Prostate gland (tissue), 2 donors: ENCODE data around the gene KDM1A. TPM values are rescaled to one million over a fixed set of nuclear protein-coding genes. Genes with fewer than 3 reads are reported as not detected.

ENCODE experiments used
- DNase-seq: peaks from one replicate; pipeline ENCODE4 v3.0.0-alpha.2; 2019; ENCODE audit warnings: low spot score
- H3K27ac ChIP-seq, 2 donors: fragments of 200-600 bp; sonication (generic); 2 replicates each; pipeline ENCODE4 v1.5.1; 2017 to 2019
- H3K27me3 ChIP-seq: fragments of 200-600 bp; sonication (generic); replicated peaks from 2 replicates; pipeline ENCODE4 v1.5.1; 2019; ENCODE audit not compliant: insufficient read depth
- H3K36me3 ChIP-seq, 2 donors: fragments of 200-600 bp; sonication (generic); 1 replicate in 1 of 2; 2 replicates in 1 of 2; pipeline versions ENCODE4 v1.5.1 to v1.8.1; 2017 to 2019
- H3K4me1 ChIP-seq: fragments of 200-600 bp; sonication (generic); replicated peaks from 2 replicates; pipeline ENCODE4 v1.5.1; 2019
- H3K4me3 ChIP-seq, 2 donors: fragments of 200-600 bp; sonication (generic); 2 replicates each; pipeline ENCODE4 v1.5.1; 2017 to 2019
- H3K9me3 ChIP-seq: fragments of 200-600 bp; sonication (generic); 2 replicates; pipeline ENCODE4 v1.5.1; 2017
- CTCF ChIP-seq, 4 experiments: fragments of 200-600 bp in 2 of 4; fragments of 450-650 bp in 2 of 4; sonication (generic) in 2 of 4; IDR thresholded peaks; 1 replicate in 3 of 4; 2 replicates in 1 of 4; pipeline ENCODE4 v1.5.1; 2016 to 2019; ENCODE audit warnings: antibody characterized with exemption in 4 of 4, mild to moderate bottlenecking in 2 of 4, moderate library complexity in 2 of 4
- POLR2A ChIP-seq: fragments of 450-650 bp; IDR thresholded peaks from one replicate; pipeline ENCODE4 v1.6.1; 2016; ENCODE audit warnings: antibody characterized with exemption, mild to moderate bottlenecking
- POLR2AphosphoS5 ChIP-seq: sonication (generic); formaldehyde crosslinking; IDR thresholded peaks from one replicate; pipeline ENCODE4 v1.6.1; 2017; ENCODE audit warnings: antibody characterized with exemption
- WGBS: methylation state at CpG from one replicate; pipeline ENCODE4 v1.1.5; 2018; 5-methylcytosine and 5-hydroxymethylcytosine counted together
- intact Hi-C: fragments of 100-400 bp; cut with DNase I; formaldehyde crosslinking; loops from one replicate; pipeline ENCODE4 v1.14.2; 2022
- total RNA-seq, 2 donors: library from RNA; depleted of rRNA; stranded (reverse); fragments of >200 nt; gene quantifications; one replicate each; pipeline ENCODE4 v1.1.0, GENCODE V29; 2016

KDM1A gene
- total RNA-seq, 2 donors from 2014 or later = 75.1 to 94.5 TPM

- 82% methylated on average over 4 of the region's 4 CpGs for WGBS
- Histone ChIP-seq H3K9me3 (no peaks in the 10 kb centered on the region), H3K36me3 (no peaks in the 10 kb centered on the region), H3K27ac (no peak overlapping the region), H3K4me3 (no peak overlapping the region), H3K27me3 (no peaks in the 10 kb centered on the region), H3K4me1 (no peaks in the 10 kb centered on the region)
- intact Hi-C loops = no loop called here
- TF ChIP-seq POLR2AphosphoS5 (no peak), CTCF (IDR thresholded peaks at IDR 0.05) (no peak), POLR2A (no peak)
- no peak for DNase-seq
These were observed 32.1 kb downstream of the KDM1A start for GRCh38 chr1:23051290-23051909.

- H3K27ac ChIP-seq = no peak overlapping the region
These were observed 38.0 kb downstream of the KDM1A start for GRCh38 chr1:23057301-23057700.

GRCh38 chr1:23062271-23062670 lies 43.0 kb downstream of the KDM1A start:
- Histone ChIP-seq H3K9me3 (no peaks in the 10 kb centered on the region), H3K4me1 (no peaks in the 10 kb centered on the region), H3K27ac (no peak overlapping the region), H3K27me3 (no peaks in the 10 kb centered on the region), H3K4me3 (no peak overlapping the region), H3K36me3 (no peaks in the 10 kb centered on the region)
- DNase-seq = no peak
- intact Hi-C loops = no loop called here
- WGBS = 88% methylated on average over 2 of the region's 2 CpGs
- no peak for TF ChIP-seq POLR2A
- no peak for TF ChIP-seq POLR2AphosphoS5
- TF ChIP-seq CTCF (IDR thresholded peaks at IDR 0.05) = no peak

More at GRCh38 chr1:23057301-23057700, 38.0 kb downstream of the KDM1A start:
- Histone ChIP-seq H3K9me3 (no peaks in the 10 kb centered on the region), H3K4me3 (no peak overlapping the region), H3K4me1 (no peaks in the 10 kb centered on the region), H3K27me3 (no peaks in the 10 kb centered on the region), H3K36me3 (no peaks in the 10 kb centered on the region)
- DNase-seq = no peak
- WGBS = 92% methylated on average over 5 of the region's 5 CpGs
- intact Hi-C loops = no loop called here
- TF ChIP-seq CTCF (IDR thresholded peaks at IDR 0.05) = no peak
- TF ChIP-seq POLR2AphosphoS5 = no peak
- no peak for TF ChIP-seq POLR2A

GRCh38 chr1:23065385-23065784 lies 46.1 kb downstream of the KDM1A start:
- 79% methylated on average over 2 of the region's 2 CpGs for WGBS
- Histone ChIP-seq H3K4me1 (no peaks in the 10 kb centered on the region), H3K27me3 (no peaks in the 10 kb centered on the region), H3K27ac (no peak overlapping the region), H3K36me3 (no peaks in the 10 kb centered on the region), H3K4me3 (no peak overlapping the region), H3K9me3 (no peaks in the 10 kb centered on the region)
- no peak for TF ChIP-seq POLR2A
- TF ChIP-seq POLR2AphosphoS5 = no peak
- TF ChIP-seq CTCF (IDR thresholded peaks at IDR 0.05) = no peak
- no peak for DNase-seq
- intact Hi-C loops = no loop called here

GRCh38 chr1:23066075-23066474 lies 46.8 kb downstream of the KDM1A start:
- TF ChIP-seq POLR2AphosphoS5 (no peak), CTCF (IDR thresholded peaks at IDR 0.05) (no peak), POLR2A (no peak)
- intact Hi-C loops = no loop called here
- no peaks in the 10 kb centered on the region for H3K9me3 ChIP-seq
- 76% methylated on average over 2 of the region's 2 CpGs for WGBS
- H3K27ac ChIP-seq = no peak overlapping the region
- no peak for DNase-seq
- H3K36me3 ChIP-seq = no peaks in the 10 kb centered on the region
- H3K4me3 ChIP-seq = no peak overlapping the region
- no peaks in the 10 kb centered on the region for H3K27me3 ChIP-seq
- no peaks in the 10 kb centered on the region for H3K4me1 ChIP-seq
